Stomach smooth muscle (tissue), 2 donors: ENCODE results near the gene TMEM229B.

Source experiments
- H3K27ac ChIP-seq: one replicate; pipeline ENCODE4 v1.7.0; 2013; ENCODE audit warnings: mild to moderate bottlenecking, low read length, inconsistent platforms
- H3K27me3 ChIP-seq, 2 donors: one replicate each; pipeline ENCODE4 v1.7.0; 2013; ENCODE audit warnings: low read length in 2 of 2; ENCODE audit not compliant: insufficient read depth in 2 of 2, control insufficient read depth in 1 of 2
- H3K36me3 ChIP-seq, 2 donors: one replicate each; pipeline ENCODE4 v1.7.0; 2013; ENCODE audit warnings: low read length in 2 of 2; ENCODE audit not compliant: control insufficient read depth in 2 of 2, insufficient read depth in 2 of 2
- H3K4me1 ChIP-seq: one replicate; pipeline ENCODE4 v1.7.0; 2013; ENCODE audit warnings: low read length; ENCODE audit not compliant: control insufficient read depth, insufficient read depth
- H3K4me3 ChIP-seq, 2 donors: one replicate each; pipeline ENCODE4 v1.7.0; 2013; ENCODE audit warnings: low read length in 2 of 2
- H3K9ac ChIP-seq, 2 donors: one replicate each; pipeline ENCODE4 v1.7.0; 2013; ENCODE audit warnings: low read length in 2 of 2, mild to moderate bottlenecking in 1 of 2
- H3K9me3 ChIP-seq, 2 donors: one replicate each; pipeline ENCODE4 v1.7.0; 2013; ENCODE audit warnings: low read length in 2 of 2; ENCODE audit not compliant: control insufficient read depth in 2 of 2
- donor health status: healthy.
- donor health status: Pancreatic carcinoma.

Gene TMEM229B

GRCh38 chr14:67440513-67440912 lies 48.0 kb downstream of the TMEM229B start:
- Histone ChIP-seq H3K27me3 (no peaks in the 10 kb centered on the region), H3K9me3 (no peaks in the 10 kb centered on the region), H3K36me3 (no peaks in the 10 kb centered on the region), H3K9ac (no peak overlapping the region), H3K4me3 (no peak overlapping the region), H3K4me1 (no peaks in the 10 kb centered on the region), H3K27ac (no peak overlapping the region)

- no peaks in the 10 kb centered on the region for H3K36me3 ChIP-seq
- no peaks in the 10 kb centered on the region for H3K4me1 ChIP-seq
- H3K27me3 ChIP-seq: no peaks in the 10 kb centered on the region
- H3K27ac ChIP-seq: no peak overlapping the region
- no peak overlapping the region for H3K9ac ChIP-seq
- no peak overlapping the region for H3K4me3 ChIP-seq
- no peaks in the 10 kb centered on the region for H3K9me3 ChIP-seq
Measured at GRCh38 chr14:67438969-67439368, 49.6 kb downstream of the TMEM229B start.

GRCh38 chr14:67436006-67436866 lies 52.3 kb downstream of the TMEM229B start:
- Histone ChIP-seq H3K9ac (no peak overlapping the region), H3K27me3 (no peaks in the 10 kb centered on the region), H3K27ac (no peak overlapping the region), H3K36me3 (no peaks in the 10 kb centered on the region), H3K4me3 (no peak overlapping the region), H3K9me3 (no peaks in the 10 kb centered on the region), H3K4me1 (peaks cover 9% of the 10 kb centered on the region)

- peaks cover 9% of the 10 kb centered on the region for H3K4me1 ChIP-seq
- no peak overlapping the region for H3K9ac ChIP-seq
- H3K9me3 ChIP-seq: no peaks in the 10 kb centered on the region
- H3K4me3 ChIP-seq: no peak overlapping the region
- no peak overlapping the region for H3K27ac ChIP-seq
- no peaks in the 10 kb centered on the region for H3K36me3 ChIP-seq
- no peaks in the 10 kb centered on the region for H3K27me3 ChIP-seq
Measured at GRCh38 chr14:67435603-67436002, 52.9 kb downstream of the TMEM229B start.

- Histone ChIP-seq H3K9me3 (no peaks in the 10 kb centered on the region), H3K4me1 (peaks cover 9% of the 10 kb centered on the region), H3K27me3 (no peaks in the 10 kb centered on the region), H3K9ac (no peak overlapping the region), H3K36me3 (no peaks in the 10 kb centered on the region), H3K4me3 (no peak overlapping the region), H3K27ac (no peak overlapping the region)
Measured at GRCh38 chr14:67432050-67432564, 56.4 kb downstream of the TMEM229B start.

- no peak overlapping the region for H3K9ac ChIP-seq
- no peak overlapping the region for H3K27ac ChIP-seq
- peaks cover 9% of the 10 kb centered on the region for H3K4me1 ChIP-seq
- H3K9me3 ChIP-seq: no peaks in the 10 kb centered on the region
- H3K36me3 ChIP-seq: no peaks in the 10 kb centered on the region
- H3K4me3 ChIP-seq: no peak overlapping the region
- no peaks in the 10 kb centered on the region for H3K27me3 ChIP-seq
Measured at GRCh38 chr14:67429510-67430205, 58.9 kb downstream of the TMEM229B start.

- no peak overlapping the region for H3K27ac ChIP-seq
- no peaks in the 10 kb centered on the region for H3K36me3 ChIP-seq
- no peak overlapping the region for H3K9ac ChIP-seq
- no peak overlapping the region for H3K4me3 ChIP-seq
- H3K27me3 ChIP-seq: peaks cover 0 to 2% of the 10 kb centered on the region in 2 donors
- H3K4me1 ChIP-seq: peaks cover 9% of the 10 kb centered on the region
- no peaks in the 10 kb centered on the region for H3K9me3 ChIP-seq
Measured at GRCh38 chr14:67428501-67429031, 60.0 kb downstream of the TMEM229B start.

GRCh38 chr14:67426983-67427606 lies 61.4 kb downstream of the TMEM229B start:
- Histone ChIP-seq H3K9me3 (no peaks in the 10 kb centered on the region), H3K4me1 (peaks cover 3% of the 10 kb centered on the region), H3K4me3 (no peak overlapping the region), H3K27ac (no peak overlapping the region), H3K9ac (no peak overlapping the region), H3K36me3 (no peaks in the 10 kb centered on the region), H3K27me3 (peaks cover 0 to 2% of the 10 kb centered on the region in 2 donors)

GRCh38 chr14:67426161-67426560 lies 62.4 kb downstream of the TMEM229B start:
- Histone ChIP-seq H3K9me3 (no peaks in the 10 kb centered on the region), H3K27me3 (peaks cover 0 to 2% of the 10 kb centered on the region in 2 donors), H3K4me1 (no peaks in the 10 kb centered on the region), H3K4me3 (no peak overlapping the region), H3K9ac (no peak overlapping the region), H3K36me3 (no peaks in the 10 kb centered on the region), H3K27ac (no peak overlapping the region)

- Histone ChIP-seq H3K4me3 (no peak overlapping the region), H3K9ac (no peak overlapping the region), H3K4me1 (no peaks in the 10 kb centered on the region), H3K36me3 (no peaks in the 10 kb centered on the region), H3K27me3 (peaks cover 0 to 2% of the 10 kb centered on the region in 2 donors), H3K9me3 (no peaks in the 10 kb centered on the region), H3K27ac (no peak overlapping the region)
Measured at GRCh38 chr14:67425608-67426007, 62.9 kb downstream of the TMEM229B start.
